PC-3 (cell line): ENCODE data around the gene TOR2A. TPM values are rescaled to one million over a fixed set of nuclear protein-coding genes. Genes with fewer than 3 reads are reported as not detected.

Source experiments
- ATAC-seq: fragments of 200-7000 bp; cut with Tn5 transposase; 2 replicates; pipeline ENCODE4 v1.9.1; 2020; ENCODE audit warnings: mild to moderate bottlenecking, moderate library complexity
- BruUV-seq: library from RNA; stranded (reverse); fragments of 400-500 nt; replicated peaks from 2 replicates; lab custom pipeline; 2021; lab: Mats Ljungman, UMichigan
- CTCF ChIA-PET: fragments of 300-600 bp; sonication (Branson Sonifier 250); formaldehyde crosslinking; loops from one replicate; lab custom pipeline; 2022; ENCODE audit warnings: antibody characterized with exemption; lab: Charles Lee
- POLR2A ChIA-PET: fragments of 300-600 bp; sonication (Branson Sonifier 250); formaldehyde crosslinking; loops from one replicate; lab custom pipeline; 2022; ENCODE audit warnings: antibody characterized with exemption; ENCODE audit not compliant: unreplicated experiment; lab: Charles Lee
- DNase-seq: peaks from one replicate; pipeline ENCODE4 v3.0.0-alpha.2; 2015
- H2AFZ ChIP-seq: fragments of 300-600 bp; sonication (generic); 2 replicates; pipeline ENCODE4 v1.6.0; 2016; ENCODE audit warnings: antibody characterized with exemption, low read length
- H3F3A ChIP-seq: fragments of 300-600 bp; sonication (generic); one replicate; pipeline ENCODE4 v1.6.0; 2017; ENCODE audit warnings: antibody characterized with exemption, low read length, control low read depth, mild to moderate bottlenecking; ENCODE audit not compliant: unreplicated experiment
- H3K27ac ChIP-seq: fragments of 300-600 bp; sonication (generic); 2 replicates; pipeline ENCODE4 v1.5.1; 2016; ENCODE audit warnings: mild to moderate bottlenecking, low read length
- H3K27me3 ChIP-seq: fragments of 300-600 bp; sonication (generic); 2 replicates; pipeline ENCODE4 v1.6.1; 2016; ENCODE audit warnings: low read length, mixed read lengths
- H3K36me3 ChIP-seq: fragments of 300-600 bp; sonication (generic); 2 replicates; pipeline ENCODE4 v1.6.1; 2016; ENCODE audit warnings: low read depth, mixed run types, low read length, mixed read lengths
- H3K4me1 ChIP-seq: fragments of 300-600 bp; sonication (generic); 2 replicates; pipeline ENCODE4 v1.5.1; 2016; ENCODE audit warnings: low read length; ENCODE audit not compliant: insufficient read depth
- H3K4me2 ChIP-seq: fragments of 300-600 bp; sonication (generic); 2 replicates; pipeline ENCODE4 v1.6.0; 2016; ENCODE audit warnings: low read length
- H3K4me3 ChIP-seq: fragments of 300-600 bp; sonication (generic); 2 replicates; pipeline ENCODE4 v1.5.1; 2016; ENCODE audit warnings: mild to moderate bottlenecking, low read length, mixed read lengths
- H3K79me2 ChIP-seq: fragments of 300-600 bp; sonication (generic); 2 replicates; pipeline ENCODE4 v1.6.1; 2017; ENCODE audit warnings: low read length, mixed read lengths
- H3K9ac ChIP-seq: fragments of 300-600 bp; sonication (generic); 2 replicates; pipeline ENCODE4 v1.6.0; 2016; ENCODE audit warnings: mild to moderate bottlenecking, low read length
- H3K9me2 ChIP-seq: fragments of 300-600 bp; sonication (generic); replicated peaks from 2 replicates; pipeline ENCODE4 v1.6.1; 2016; ENCODE audit warnings: mixed run types, low read length, mixed read lengths
- H3K9me3 ChIP-seq: fragments of 300-600 bp; sonication (generic); 2 replicates; pipeline ENCODE4 v1.6.1; 2016; ENCODE audit warnings: low read length, mixed read lengths
- H4K20me1 ChIP-seq: fragments of 300-600 bp; sonication (generic); 2 replicates; pipeline ENCODE4 v1.6.1; 2016; ENCODE audit warnings: low read length, mixed read lengths
- CTCF ChIP-seq: fragments of 300-600 bp; sonication (generic); conservative IDR thresholded peaks from 2 replicates; pipeline ENCODE4 v1.5.1; 2017; ENCODE audit warnings: antibody characterized with exemption, low read depth, mild to moderate bottlenecking, low read length
- EZH2 ChIP-seq: fragments of 300-600 bp; sonication (generic); IDR thresholded peaks from one replicate; pipeline ENCODE4 v1.6.1; 2017; ENCODE audit warnings: antibody characterized with exemption, mild to moderate bottlenecking, low read length; ENCODE audit not compliant: unreplicated experiment
- EZH2phosphoT487 ChIP-seq: fragments of 300-600 bp; sonication (generic); IDR thresholded peaks from 2 replicates; pipeline ENCODE4 v1.6.1; 2018; ENCODE audit warnings: mild to moderate bottlenecking, antibody characterized with exemption, low read length, borderline replicate concordance
- intact Hi-C: fragments of 100-400 bp; cut with micrococcal nuclease; formaldehyde crosslinking; loops from 2 replicates; pipeline ENCODE4 v1.9.0; 2023
- total RNA-seq: library from RNA; depleted of rRNA; stranded (reverse); fragments of >200 nt; gene quantifications from 2 replicates; pipeline ENCODE4 v1.2.3, GENCODE V29; 2014

Gene TOR2A
- total RNA-seq, 1 experiment from 2014 or later, result 14.1 TPM

GRCh38 chr9:127714020-127714750 is 20.9 kb downstream of the TOR2A start:
- H3K4me3 ChIP-seq, result peak overlapping the region; percentile 97
- intact Hi-C loops, result no loop called here
- ATAC-seq (peak; percentile 21; the same call in 1 of the 2 replicates), DNase-seq (peak; percentile 16)
- no peak overlapping the region for H3K9ac ChIP-seq
- no peaks in the 10 kb centered on the region for H3K9me3 ChIP-seq
- no peaks in the 10 kb centered on the region for H3K36me3 ChIP-seq
- no peak overlapping the region for H3K27ac ChIP-seq
- ChIA-PET POLR2A (no interaction called here), CTCF (interaction anchor here (1.1 kb wide), 1 partner anchor 21 kb away, joined by 3 read pairs; no protein-coding TSS in a partner anchor)
- no peak for TF ChIP-seq EZH2phosphoT487
- TF ChIP-seq CTCF, result no peak
- no peak for TF ChIP-seq EZH2
- H4K20me1 ChIP-seq, result no peaks in the 10 kb centered on the region
- no peaks in the 10 kb centered on the region for H3K9me2 ChIP-seq
- peaks cover 16% of the 10 kb centered on the region for H3K79me2 ChIP-seq
- H3K4me2 ChIP-seq, result peak overlapping the region; percentile 98
- BruUV-seq, result no TSS peak
- H3K4me1 ChIP-seq, result peaks cover 5% of the 10 kb centered on the region; the same call in 1 of the 2 replicates
- no peaks in the 10 kb centered on the region for H3F3A ChIP-seq
- no peaks in the 10 kb centered on the region for H3K27me3 ChIP-seq
- no peak overlapping the region for H2AFZ ChIP-seq

GRCh38 chr9:127712867-127713266 is 22.2 kb downstream of the TOR2A start:
- Histone ChIP-seq H3K9me2 (no peaks in the 10 kb centered on the region), H3K79me2 (peaks cover 16% of the 10 kb centered on the region), H3K4me1 (peaks cover 5% of the 10 kb centered on the region; the same call in 1 of the 2 replicates), H3K9ac (no peak overlapping the region), H3K4me2 (no peak overlapping the region), H3K4me3 (no peak overlapping the region), H3K27ac (no peak overlapping the region), H3K9me3 (no peaks in the 10 kb centered on the region), H3F3A (no peaks in the 10 kb centered on the region), H4K20me1 (no peaks in the 10 kb centered on the region), H2AFZ (no peak overlapping the region), H3K27me3 (no peaks in the 10 kb centered on the region), H3K36me3 (no peaks in the 10 kb centered on the region)
- ChIA-PET POLR2A (no interaction called here), CTCF (no interaction called here)
- no peak for TF ChIP-seq EZH2phosphoT487
- no peak for DNase-seq
- BruUV-seq, result no TSS peak
- intact Hi-C loops, result no loop called here
- ATAC-seq, result no peak

- no peaks in the 10 kb centered on the region for H3K9me3 ChIP-seq
- no peaks in the 10 kb centered on the region for H3K27me3 ChIP-seq
- peaks cover 16% of the 10 kb centered on the region for H3K79me2 ChIP-seq
- POLR2A ChIA-PET, result no interaction called here
- no peak overlapping the region for H3K27ac ChIP-seq
- ATAC-seq (no peak), DNase-seq (no peak)
- BruUV-seq, result no TSS peak
- H3K36me3 ChIP-seq, result no peaks in the 10 kb centered on the region
- TF ChIP-seq EZH2 (no peak), EZH2phosphoT487 (no peak), CTCF (no peak)
- no peaks in the 10 kb centered on the region for H4K20me1 ChIP-seq
- intact Hi-C loops, result no loop called here
- no peak overlapping the region for H3K4me2 ChIP-seq
- H2AFZ ChIP-seq, result no peak overlapping the region
- H3K9me2 ChIP-seq, result no peaks in the 10 kb centered on the region
- no peak overlapping the region for H3K4me3 ChIP-seq
- no peak overlapping the region for H3K9ac ChIP-seq
- peaks cover 5% of the 10 kb centered on the region; the same call in 1 of the 2 replicates for H3K4me1 ChIP-seq
- no peaks in the 10 kb centered on the region for H3F3A ChIP-seq
- CTCF ChIA-PET, result no interaction called here
Measured at GRCh38 chr9:127712371-127712770, 22.7 kb downstream of the TOR2A start.
